NCI-H1930 (cell line): ENCODE results near the gene MLF2.
"Not testable (repeated sequence)": the region's sequence is repeated elsewhere in the genome, so short reads cannot be mapped to it uniquely, and the experiment has no call there.

Source experiments
- DNase-seq, 2 experiments: peaks; one replicate each; lab custom pipeline; 2025; lab: John Stamatoyannopoulos, UW

The MLF2 gene

DNA sequence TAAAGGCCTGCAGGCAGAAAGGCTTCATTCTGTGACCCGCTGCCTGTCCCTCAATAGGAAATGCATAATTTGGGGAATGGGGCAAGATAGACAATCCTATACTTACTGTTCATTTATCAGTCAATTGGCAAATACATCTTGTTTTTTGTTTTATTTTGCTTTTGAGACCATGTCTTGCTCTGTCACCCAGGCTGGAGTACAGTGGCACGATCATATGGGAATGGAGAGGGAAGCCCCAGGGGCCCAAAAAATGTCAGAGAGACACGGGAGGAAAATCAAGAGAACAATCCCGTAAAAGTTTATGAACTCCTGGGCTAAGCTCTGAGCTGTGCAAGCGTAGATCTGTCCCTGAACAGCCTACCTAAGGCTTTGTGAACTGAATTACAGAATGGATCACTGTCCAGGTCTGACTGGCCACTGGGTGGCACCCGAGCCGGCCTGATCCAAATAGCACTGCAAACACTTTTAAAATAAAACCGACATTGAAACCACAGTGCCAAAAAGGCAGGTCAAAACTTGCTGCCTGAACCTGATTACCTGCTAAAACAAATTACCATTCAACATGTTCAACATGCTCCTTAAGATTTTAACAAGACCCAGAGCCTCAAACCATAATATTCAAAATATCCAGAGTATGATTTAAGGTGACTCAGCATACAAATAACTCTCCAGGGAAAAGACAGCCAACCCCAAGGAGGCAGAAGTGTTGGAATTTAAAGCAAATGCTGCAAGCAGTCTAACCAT is 17.3 kb downstream of the MLF2 start:
- peak; percentile 25 to 34 for DNase-seq

DNA sequence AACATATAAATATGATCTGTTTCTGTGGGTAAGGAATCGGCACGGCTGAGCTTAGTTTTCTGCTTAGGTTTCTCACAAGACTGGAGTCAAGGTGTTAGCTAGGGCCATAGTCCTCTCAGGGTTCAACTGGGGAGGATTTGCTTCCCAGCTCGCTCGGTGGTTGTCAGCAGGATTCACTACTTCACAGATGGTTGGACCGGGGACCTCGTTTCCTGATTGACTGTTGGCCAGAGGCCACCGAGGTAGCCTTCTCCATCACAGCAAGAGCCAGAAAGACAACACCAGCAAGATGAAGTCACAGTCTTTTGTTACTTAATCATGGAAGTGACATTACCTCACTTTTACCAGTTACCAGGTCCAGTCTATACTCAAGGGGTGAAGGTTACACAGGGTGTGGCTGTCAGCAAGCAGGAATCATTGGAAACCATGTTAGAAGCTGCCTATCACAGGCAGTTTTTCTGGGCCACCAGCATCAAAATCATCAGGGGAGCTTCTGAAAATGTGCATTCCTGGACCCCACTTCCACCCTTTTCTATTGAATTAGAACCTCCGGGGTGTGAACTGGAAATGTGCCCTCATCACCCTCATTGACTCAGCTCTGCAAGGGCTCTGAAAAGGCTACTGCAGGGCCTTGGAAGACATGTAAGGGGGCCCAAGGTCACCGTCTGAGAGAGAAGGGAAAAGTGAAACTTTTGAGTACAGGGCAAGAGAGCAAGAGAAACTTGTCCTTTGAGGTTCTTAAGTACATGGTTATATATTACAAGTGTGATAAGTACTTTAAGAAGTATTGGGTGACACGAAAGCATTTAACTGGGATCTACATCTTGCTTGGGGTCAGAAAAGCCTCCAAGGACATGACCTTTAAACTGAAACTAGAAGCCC is 18.2 kb downstream of the MLF2 start:
- no peak for DNase-seq

DNA sequence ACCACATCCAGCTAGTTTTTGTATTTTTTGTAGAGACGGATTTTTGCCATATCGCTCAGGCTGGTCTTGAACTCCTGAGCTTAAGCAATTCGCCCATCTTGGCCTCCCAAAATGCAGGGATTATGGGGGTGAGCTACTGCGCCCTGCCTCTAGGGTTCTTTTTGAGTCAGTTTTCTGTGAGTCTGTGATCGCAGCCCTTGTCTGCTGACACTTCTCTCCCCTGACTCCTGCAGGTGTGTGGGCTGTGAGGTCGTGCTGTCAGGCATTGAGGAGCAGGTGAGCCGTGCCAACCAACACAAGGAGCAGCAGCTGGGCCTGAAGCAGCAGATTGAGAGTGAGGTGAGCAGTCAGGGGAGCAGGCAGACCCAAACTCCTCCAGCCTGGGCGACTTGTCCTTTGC is 22.8 kb downstream of the MLF2 start:
- no peak for DNase-seq

DNA sequence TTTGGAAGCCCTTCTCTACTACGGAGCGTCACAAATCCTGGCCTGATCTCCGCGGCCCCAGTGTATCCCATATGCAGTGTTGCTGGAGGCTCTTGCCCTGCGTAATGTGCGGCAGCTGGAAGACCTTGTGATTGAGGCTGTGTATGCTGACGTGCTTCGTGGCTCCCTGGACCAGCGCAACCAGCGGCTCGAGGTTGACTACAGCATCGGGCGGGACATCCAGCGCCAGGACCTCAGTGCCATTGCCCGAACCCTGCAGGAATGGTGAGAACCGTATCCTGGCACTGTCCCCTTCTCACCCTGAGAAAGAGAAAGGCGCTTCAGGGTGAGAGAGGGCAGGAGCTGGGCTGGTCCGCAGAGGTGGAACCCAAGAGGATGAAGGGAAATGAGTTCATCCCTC is 23.8 kb downstream of the MLF2 start:
- no peak for DNase-seq

DNA sequence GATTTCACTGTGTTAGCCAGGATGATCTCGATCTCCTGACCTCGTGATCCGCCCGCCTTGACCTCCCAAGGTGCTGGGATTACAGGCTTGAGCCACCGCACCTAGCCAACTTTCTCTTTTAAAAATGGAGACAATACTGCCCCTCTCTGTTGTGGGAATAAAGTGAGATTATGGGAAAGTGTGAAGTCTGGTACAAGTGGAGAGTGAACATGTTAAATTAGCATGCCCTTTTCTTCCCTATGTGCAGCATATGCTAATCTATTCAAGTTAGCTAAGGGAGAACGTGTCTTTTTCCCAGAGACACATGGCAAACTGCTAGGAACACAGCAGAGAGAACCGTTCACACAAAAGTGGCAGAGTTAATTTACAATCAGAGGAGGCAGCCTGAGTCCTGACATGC is 27.6 kb downstream of the MLF2 start:
- DNase-seq = no peak

DNA sequence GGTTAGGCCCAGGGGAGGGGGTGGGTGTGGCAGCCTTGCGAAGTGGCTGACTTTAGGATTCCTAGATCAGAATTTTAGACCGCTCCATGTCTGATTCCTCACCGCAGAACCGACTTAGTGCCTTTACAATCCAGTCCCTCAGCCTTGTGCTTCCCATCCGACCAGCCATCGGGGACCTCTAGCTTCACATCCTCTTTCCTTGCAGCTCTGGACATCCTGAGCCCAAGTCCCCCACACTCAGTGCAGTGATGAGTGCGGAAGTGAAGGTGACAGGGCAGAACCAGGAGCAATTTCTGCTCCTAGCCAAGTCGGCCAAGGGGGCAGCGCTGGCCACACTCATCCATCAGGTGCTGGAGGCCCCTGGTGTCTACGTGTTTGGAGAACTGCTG is 28.5 kb downstream of the MLF2 start:
- DNase-seq = no peak

DNA sequence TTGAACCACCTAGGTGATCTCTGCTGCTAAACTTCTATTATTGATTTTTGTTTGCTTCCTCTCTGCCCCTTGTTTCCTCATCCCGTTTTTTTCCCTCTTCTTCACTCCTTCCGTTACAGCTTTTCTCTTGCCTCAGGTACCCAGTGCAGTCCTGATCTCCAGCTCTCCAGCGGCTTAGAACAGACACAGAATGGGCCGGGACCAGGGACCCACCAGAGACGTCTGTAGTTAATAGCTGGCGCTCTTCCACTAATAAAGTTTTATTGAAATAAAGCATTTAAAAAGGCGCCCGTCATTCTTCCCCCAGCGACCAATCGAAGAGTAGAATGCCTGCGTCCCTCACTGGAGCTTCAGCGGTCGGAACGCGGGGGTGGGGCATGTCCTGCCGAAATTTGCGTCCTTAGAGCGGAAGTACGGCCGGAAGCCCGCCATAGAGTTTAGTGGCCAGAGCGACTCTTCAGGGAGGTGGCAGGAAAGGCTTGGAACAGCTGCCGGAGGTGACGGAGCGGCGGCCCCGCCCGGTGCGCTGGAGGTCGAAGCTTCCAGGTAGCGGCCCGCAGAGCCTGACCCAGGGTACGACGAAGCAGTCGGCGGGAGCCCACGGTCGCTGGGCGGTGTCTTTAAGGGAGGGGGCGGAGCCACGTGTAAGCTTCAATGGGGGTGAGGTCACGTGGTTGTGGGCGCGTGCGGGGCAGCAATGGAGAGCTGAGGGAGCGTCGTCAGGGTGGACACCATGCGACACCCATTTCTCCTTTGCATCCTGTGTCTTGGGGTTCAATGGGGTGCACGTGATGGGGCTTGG is 29.1 kb downstream of the MLF2 start, which contains the start of gene COPS7A:
COPS7A (plus strand) TSS at position 440 of the 802 bp plus-strand sequence. CDS start 611 bp downstream, outside the sequence.
- DNase-seq = peak; percentile 99 to 100

DNA sequence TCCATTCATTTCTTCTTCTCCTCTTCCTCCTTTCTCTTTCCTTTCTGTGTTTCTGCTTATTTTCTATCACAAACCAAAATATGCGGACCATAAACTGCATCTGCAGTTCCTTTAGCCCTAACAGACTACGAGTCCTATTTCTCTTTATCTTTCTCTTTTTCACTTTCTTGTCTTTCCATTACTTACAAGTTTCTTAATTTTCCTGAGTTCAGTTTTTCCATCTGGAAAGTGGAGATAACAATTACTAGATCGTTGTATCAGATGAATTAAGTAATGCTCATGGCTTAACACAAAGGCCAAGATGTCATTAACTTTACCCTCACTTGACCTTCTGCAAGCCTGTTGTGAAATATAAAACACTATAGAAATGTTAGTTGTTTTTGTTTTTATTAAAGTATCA is 30.1 kb downstream of the MLF2 start:
- DNase-seq = no peak

DNA sequence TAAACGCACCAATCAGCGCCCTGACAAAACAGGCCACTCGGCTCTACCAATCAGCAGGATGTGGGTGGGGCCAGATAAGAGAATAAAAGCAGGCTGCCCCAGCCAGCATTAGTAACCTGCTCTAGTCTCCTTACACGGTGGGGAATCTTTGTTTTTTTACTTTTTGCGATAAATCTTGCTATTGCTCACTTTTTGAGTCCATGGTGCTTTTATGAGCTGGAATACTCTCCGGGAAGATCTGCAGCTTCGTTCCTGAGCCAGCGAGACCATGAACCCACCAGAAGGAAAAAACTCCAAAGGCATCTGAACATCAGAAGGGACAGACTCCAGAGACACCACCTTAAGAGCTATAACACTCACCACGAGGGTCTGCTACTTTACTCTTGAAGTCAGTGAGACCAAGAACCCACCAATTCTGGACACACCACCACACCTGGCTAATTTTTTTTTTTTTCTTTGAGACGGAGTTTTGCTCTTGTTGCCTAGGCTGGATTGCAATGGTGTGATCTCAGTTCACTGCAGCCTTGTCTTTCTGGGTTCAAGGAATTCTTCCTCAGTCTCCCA is 36.0 kb downstream of the MLF2 start:
- no peak for DNase-seq

DNA sequence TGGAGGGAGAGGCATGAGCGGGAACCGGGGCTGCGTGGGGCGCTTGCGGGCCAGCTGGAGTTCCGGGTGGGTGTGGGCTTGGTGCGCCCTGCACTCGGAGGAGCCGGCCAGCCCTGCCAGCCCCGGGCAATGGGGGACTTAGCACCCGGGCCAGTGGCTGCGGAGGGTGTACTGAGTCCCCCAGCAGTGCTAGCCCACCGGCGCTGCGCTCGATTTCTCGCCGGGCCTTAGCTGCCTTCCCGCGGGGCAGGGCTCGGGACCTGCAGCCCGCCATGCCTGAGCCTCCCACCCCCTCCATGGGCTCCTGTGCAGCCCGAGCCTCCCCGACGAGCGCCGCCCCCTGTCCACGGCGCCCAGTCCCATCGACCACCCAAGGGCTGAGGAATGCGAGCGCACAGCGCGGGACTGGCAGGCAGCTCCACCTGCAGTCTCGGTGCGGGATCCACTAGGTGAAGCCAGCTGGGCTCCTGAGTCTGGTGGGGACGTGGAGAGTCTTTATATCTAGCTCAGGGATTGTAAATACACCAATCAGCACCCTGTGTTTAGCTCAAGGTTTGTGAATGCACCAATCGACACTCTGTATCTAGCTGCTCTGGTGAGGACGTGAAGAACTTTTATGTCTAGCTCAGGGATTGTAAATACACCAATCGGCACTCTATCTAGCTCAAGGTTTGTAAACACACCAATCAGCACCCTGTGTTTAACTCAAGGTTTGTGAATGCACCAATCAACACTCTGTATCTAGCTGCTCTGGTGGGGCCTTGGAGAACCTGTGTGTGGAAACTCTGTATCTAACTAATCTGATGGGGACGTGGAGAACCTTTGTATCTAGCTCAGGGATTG is 36.7 kb downstream of the MLF2 start:
- not testable (repeated sequence) for DNase-seq

DNA sequence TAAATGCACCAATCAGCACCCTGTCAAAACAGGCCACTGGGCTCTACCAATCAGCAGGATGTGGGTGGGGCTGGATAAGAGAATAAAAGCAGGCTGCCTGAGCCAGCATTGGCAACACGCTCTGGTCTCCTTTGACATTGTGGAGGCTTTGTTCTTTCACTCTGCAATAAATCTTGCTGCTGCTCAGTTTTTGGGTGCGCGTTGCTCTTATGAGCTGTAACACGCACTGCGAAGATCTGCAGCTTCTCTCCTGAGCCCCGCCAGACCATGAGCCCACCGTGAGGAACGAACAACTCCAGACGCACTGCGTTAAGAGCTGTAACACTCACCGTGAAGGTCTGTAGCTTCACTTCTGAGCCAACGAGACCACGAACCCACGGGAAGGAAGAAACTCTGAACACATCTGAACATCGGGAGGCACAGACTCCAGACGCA is 44.0 kb downstream of the MLF2 start:
- no peak for DNase-seq

DNA sequence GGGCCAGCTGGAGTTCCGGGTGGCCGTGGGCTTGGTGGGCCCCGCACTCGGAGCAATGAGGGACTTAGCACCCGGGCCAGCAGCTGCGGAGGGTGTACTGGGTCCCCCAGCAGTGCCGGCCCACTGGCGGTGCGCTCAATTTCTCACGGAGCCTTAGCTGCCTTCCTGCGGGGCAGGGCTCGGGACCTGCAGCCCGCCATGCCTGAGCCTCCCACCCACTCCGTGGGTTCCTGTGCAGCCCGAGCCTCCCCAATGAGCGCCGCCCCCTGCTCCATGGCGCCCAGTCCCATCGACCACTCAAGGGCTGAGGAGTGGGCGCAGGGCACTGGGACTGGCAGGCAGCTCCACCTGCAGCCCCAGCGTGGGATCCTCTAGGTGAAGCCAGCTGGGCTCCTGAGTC is 44.6 kb downstream of the MLF2 start:
- not testable (repeated sequence) for DNase-seq

DNA sequence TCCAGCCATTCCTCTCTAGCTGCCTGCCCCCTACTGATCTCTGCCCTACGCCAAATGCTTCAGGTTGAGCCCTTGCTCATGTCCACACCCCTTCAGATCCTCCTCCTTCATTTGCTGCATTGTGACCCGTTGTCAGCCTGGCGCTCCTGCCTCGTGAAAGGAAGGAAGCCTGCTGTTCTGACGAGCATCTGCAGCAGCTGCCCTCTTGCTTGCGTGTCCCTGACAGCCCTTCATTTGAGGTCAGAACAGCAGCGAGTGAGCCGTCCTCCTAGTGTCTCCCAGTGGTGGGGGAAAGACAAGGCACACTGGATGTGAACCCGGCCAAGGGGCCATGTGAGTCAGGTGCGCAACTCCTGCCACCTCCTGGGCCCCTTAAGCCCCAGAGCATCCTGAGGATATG is 49.3 kb downstream of the MLF2 start:
- peak in 1 of 2 experiments; percentile 31 for DNase-seq

DNA sequence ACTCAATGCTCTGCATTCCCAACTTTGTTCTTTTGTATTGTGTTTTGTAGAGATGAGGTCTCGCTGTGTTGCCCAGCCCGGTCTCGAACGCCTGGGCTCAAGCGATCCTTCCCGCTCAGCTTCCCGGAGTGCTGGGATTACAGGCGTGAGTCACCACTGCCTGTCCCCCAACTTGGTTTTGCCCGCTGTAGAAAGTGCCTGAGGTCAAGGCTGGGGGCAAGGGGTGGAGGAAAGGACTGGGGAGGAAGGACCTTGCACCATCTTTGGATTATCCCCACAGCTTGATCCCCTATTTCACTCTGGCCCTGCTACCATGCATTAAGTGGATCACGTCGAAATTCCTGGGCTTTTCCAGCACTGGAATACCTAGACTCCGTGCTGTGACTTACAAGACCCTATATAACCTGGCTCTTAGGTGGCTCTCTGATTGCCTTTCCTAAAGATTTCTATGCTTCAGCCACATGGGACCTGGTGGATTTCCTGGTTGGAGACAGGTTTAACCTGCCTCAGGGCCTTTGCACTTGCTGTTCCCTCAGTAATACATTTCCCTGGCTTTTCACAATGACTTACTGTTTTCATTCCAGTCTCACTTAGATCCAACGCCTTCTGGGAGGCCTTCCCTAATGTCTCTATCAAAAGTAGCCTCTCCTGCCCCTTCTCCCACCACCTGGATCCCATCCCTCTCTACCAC is 51.7 kb downstream of the MLF2 start:
- DNase-seq = no peak

DNA sequence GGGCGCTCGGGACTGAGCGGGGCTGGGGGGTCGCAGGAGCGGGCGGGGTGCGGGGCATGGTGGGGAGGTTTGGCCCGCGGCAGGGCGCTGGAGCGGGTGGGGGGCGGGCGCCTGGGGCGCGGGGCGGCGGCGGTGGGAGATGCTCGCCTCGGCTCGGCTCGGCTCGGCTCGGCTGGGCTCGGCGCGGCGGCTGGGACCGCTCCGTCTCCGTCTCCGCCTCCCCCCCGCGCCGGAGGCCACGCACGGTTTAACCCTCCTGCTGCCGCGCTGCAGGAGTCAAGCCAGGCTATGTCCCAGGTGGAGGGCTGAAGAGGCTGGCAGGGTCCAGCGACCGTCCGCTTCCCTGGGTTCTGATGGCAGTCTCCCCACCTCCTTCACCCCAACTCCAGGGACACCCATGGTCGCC is 52.3 kb downstream of the MLF2 start, which contains the start of gene PIANP:
PIANP (minus strand) TSS at position 170 of the 406 bp plus-strand sequence. CDS start 2,754 bp downstream, outside the sequence.
- DNase-seq = peak; percentile 25 to 29

DNA sequence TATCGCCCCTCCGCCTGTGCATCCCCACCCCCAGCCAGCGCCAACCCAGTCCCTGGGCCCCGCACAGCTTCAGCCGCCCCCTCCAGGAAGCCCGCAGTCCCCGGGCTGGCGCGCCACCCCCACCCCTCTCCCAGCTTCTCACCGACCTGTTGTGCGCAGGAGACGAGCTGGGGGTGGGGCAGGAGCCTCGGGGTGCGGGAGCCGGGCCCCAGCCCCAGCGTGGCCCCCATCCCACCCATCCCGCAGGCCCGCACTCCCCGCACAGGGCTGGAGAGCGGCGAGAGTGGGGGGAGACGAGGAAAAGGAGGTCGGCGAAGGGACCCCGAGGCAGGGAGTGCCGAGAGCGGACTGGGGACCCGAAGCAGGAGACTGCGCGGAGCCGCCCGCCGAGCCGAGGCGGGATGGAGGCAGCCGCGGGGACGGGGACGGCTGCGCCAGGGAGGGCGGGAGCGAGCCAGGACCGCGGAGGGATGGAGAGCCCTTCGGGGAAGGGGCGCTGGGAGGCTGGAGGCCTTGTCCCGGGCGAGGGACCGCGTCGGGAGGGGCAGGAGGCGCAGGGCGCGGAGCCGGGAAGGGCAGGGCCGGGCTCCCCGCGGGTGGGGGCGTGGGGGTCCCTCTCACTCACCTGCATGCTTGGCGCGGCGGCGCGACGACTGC is 52.8 kb downstream of the MLF2 start:
- peak in 1 of 2 experiments; percentile 19 for DNase-seq

DNA sequence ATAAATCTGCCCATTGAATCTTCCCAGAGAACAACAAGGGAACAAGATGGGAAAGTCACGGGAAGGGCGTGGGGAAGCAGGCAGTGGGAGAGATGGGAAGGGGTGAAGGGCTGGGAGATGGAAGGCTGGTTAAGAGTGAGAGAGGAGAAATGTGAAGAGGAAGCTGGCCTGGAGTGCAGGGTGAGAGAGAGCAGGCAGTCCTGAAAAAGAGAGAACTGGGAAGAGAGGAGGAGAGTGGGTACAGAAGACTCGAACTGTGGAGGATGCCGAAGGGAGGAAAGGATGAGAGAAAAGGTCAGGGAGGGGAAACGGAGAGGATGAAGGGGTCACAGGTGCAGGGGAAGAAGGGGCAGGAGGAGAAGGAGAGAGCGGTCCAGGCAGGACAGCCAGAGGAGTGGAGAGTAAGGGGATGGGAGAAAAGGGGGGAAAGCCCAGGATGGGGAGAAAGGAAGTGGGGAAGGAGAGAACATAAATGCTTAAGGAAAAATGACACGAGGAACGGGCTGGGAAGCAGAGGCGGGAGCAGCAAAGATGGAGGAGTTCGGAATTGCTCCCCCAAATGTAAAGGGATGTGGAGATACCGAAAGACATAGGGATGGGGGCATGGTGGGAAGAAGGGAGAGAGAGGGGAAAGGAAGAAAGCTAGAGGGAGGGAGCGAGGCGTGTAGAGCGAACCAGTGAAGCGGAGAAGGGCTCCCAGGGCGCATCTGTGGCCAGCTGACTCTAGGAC is 53.5 kb downstream of the MLF2 start:
- no peak for DNase-seq

DNA sequence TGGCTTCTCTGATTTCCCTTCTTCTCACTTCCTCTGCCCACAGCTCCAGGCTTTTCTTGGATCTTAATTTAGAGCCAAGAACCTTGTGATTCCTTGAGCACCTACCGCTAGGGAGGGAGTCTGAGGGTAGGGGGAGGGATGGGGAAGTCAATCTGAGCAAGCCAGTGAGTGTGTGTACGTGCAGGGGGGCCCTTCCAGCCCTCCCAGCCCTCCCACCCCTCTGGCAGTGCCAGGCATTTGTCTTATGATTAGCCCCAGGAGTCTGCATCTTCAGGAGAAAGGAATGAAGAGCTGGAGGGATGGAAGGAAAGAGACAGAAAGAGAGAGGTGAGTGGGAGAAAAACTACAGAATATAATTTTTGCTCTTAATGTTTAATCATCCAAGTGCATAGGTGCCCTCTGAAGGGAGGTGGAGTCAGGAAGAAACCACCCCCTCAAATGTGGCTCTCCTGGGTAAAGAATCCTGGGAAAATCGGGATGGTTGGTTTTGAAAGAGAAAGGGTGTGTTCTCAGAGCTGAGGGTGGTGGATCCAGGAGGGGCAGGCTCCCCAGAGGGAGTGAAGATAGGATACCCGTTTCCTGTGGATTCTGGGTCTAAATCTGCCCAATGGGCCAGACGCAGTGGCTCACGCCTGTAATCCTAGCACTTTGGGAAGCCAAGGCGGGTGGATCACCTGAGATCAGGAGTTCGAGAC is 54.4 kb downstream of the MLF2 start:
- DNase-seq = no peak
